OCI-LY1 (cell line): Measurements from ENCODE around the gene SNCG.

Source experiments
- EZH2 ChIP-seq: fragments of 200-600 bp; sonication (generic), shearing (Covaris generic); IDR thresholded peaks from 2 replicates; pipeline ENCODE4 v1.8.0; 2017; ENCODE audit warnings: borderline replicate concordance, mixed run types, mild to moderate bottlenecking, antibody characterized with exemption, low read length, moderate library complexity, mixed read lengths
- TF ChIP-seq, protein P1 (sequence below): fragments of 200-600 bp; sonication (generic), shearing (Covaris generic); IDR thresholded peaks from 2 replicates; pipeline ENCODE4 v1.5.1; 2017; ENCODE audit warnings: mild to moderate bottlenecking, antibody characterized with exemption, low read length, moderate library complexity, mixed read lengths

DNA sequence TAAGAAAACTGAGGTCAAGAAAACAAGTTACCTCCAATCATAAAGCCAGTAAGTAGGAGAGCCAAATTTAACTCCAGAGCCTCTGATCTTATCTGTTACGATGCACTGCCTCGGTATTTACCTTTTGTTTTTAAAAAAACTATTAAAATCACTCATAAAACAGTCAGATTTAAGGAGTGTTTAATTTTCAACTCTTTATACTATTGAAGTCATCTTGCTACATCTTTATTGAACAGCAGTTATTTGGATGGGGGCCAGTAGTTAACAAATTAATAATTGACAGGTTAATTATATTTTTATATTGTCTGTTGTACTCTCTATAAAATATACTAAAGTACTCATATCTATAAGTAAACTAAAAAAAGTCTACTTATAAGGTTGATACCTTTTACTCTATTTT, 34.5 kb downstream of the SNCG start:
- TF ChIP-seq, protein P1, sequence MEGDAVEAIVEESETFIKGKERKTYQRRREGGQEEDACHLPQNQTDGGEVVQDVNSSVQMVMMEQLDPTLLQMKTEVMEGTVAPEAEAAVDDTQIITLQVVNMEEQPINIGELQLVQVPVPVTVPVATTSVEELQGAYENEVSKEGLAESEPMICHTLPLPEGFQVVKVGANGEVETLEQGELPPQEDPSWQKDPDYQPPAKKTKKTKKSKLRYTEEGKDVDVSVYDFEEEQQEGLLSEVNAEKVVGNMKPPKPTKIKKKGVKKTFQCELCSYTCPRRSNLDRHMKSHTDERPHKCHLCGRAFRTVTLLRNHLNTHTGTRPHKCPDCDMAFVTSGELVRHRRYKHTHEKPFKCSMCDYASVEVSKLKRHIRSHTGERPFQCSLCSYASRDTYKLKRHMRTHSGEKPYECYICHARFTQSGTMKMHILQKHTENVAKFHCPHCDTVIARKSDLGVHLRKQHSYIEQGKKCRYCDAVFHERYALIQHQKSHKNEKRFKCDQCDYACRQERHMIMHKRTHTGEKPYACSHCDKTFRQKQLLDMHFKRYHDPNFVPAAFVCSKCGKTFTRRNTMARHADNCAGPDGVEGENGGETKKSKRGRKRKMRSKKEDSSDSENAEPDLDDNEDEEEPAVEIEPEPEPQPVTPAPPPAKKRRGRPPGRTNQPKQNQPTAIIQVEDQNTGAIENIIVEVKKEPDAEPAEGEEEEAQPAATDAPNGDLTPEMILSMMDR: no peak
- no peak for TF ChIP-seq EZH2
